Stimulated activated CD8-positive, alpha-beta memory T cell treated with anti-CD3 and anti-CD28 coated beads, Interleukin-2, amount 100 ng/mL, for 48 hours (primary cell): ENCODE results near the gene HPRT1.

Experiments
- DNase-seq, 2 donors: peaks; one replicate each; pipeline ENCODE4 v3.0.0-alpha.2; 2020; ENCODE audit warnings: low read depth in 2 of 2

HPRT1 gene

DNA sequence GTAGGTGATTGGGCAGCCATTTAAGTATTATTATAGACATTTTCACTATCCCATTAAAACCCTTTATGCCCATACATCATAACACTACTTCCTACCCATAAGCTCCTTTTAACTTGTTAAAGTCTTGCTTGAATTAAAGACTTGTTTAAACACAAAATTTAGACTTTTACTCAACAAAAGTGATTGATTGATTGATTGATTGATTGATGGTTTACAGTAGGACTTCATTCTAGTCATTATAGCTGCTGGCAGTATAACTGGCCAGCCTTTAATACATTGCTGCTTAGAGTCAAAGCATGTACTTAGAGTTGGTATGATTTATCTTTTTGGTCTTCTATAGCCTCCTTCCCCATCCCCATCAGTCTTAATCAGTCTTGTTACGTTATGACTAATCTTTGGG lies 16.3 kb downstream of the HPRT1 start:
- no peak for DNase-seq

DNA sequence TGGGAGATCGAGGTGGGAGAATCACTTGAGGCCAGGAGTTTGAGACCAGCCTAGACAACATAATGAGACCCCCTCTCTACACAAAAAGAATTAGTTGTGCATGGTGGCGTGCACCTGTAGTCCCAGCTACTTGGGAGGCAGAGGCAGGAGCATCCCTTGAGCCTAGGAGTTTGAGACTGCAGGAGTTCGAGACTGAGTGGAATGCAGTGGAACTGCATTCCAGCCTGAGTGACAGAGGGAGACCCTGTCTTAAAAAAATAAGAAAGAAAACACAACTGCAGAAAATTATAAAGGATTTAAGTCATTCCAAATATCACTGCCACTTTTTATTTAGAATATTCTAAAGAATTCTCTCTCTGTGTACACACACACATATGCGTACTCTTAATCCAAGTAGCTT lies 18.4 kb downstream of the HPRT1 start:
- no peak for DNase-seq

DNA sequence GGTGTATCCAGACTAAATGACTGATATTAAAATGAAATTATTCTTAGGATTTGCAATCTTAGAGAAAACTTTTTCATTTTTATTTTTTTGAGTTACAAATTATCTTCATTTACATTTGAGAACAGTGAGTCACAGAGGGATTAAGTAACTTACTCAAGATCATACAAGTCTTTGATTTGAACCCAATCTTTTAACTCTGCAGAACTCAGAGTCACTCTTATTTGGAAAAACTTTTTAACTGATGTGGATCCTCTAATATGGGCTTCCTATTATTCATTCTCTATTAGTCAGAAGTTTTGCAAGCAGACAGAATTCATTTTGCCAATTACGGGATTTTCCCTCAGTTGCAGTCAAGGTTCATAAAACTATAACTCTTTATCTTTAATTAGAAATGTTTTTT lies 20.1 kb downstream of the HPRT1 start:
- DNase-seq = no peak

DNA sequence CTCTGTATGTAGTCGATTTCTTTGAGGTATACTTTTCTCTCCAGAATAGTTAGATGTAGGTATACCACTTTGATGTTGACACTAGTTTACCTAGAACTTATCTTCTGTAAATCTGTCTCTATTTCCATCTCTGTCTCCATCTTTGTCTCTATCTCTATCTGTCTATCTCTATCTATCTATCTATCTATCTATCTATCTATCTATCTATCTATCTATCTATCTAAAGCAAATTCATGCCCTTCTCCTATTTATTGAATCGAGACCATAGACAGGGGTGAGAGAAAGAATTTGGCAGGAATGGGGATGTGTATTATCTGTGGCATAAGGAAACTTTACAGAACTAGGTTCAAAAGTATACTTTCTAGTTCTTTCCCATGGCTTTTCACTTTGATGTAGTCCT lies 21.4 kb downstream of the HPRT1 start:
- no peak for DNase-seq

- DNase-seq = no peak
Observed at GRCh38 chrX:134482371-134482770, 22.4 kb downstream of the HPRT1 start.

GRCh38 chrX:134484039-134484438 lies 24.1 kb downstream of the HPRT1 start:
- DNase-seq = no peak

- DNase-seq = no peak
Observed at GRCh38 chrX:134501941-134502340, 42.0 kb downstream of the HPRT1 start.

- no peak for DNase-seq
Observed at GRCh38 chrX:134502686-134503085, 42.7 kb downstream of the HPRT1 start.

DNA sequence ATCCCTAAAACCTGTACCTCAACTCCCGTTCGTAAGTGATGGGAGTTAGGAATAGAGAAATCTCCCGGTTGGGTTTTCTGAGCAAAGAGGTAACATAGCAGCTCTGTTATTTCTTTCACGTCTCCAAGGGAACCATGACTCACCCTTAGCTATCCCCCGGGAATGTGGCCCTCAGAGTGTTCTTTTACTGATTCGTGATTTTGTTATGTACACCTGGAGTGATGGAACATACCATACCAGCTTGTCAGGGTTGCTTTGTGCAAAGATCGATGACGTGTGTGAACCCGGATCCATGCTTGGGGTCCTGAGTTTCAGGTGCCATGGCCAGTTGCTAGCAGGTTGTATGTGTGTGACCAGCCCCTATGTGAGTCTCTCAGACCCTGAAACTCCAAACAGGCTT lies 52.6 kb downstream of the HPRT1 start:
- DNase-seq = no peak

- no peak for DNase-seq
Observed at GRCh38 chrX:134513091-134513490, 53.1 kb downstream of the HPRT1 start.

GRCh38 chrX:134520860-134521390 lies 61.0 kb downstream of the HPRT1 start:
- DNase-seq = no peak

GRCh38 chrX:134524181-134524580 lies 64.2 kb downstream of the HPRT1 start:
- no peak for DNase-seq

DNA sequence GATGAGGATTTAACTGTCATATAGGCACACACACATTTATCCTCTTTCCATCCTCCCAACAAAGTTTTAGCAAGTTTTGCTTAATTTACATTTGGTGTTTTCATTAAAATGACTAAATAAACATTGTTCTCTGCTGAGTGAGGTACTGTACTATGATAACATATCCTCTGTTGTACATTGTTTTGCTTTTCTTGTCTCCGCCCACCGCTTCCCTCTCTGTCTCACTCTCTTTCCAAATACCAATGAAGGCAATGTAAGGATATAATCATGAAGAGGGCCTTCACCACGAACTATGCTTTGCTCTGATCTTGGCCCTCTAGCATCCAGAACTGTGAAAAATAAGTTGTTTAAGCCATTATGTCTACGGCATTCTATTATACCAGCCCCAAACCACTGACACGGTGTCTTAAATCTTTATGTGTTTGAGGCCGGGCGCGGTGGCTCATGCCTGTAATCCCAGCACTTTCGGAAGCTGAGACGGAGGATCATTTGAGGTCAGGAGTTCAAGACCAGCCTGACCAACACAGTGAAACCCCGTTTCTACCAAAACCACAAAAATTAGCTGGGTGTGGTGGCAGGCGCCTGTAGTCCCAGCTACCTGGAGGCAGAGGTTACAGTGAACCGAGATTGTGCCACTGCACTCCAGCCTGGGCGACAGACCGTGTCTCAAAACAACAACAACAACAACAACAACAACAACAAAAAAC lies 65.3 kb downstream of the HPRT1 start:
- no peak for DNase-seq

GRCh38 chrX:134526399-134526798 lies 66.4 kb downstream of the HPRT1 start:
- DNase-seq = no peak

- DNase-seq = no peak
Observed at GRCh38 chrX:134528960-134529359, 69.0 kb downstream of the HPRT1 start.

GRCh38 chrX:134529481-134529880 lies 69.5 kb downstream of the HPRT1 start:
- DNase-seq = no peak

DNA sequence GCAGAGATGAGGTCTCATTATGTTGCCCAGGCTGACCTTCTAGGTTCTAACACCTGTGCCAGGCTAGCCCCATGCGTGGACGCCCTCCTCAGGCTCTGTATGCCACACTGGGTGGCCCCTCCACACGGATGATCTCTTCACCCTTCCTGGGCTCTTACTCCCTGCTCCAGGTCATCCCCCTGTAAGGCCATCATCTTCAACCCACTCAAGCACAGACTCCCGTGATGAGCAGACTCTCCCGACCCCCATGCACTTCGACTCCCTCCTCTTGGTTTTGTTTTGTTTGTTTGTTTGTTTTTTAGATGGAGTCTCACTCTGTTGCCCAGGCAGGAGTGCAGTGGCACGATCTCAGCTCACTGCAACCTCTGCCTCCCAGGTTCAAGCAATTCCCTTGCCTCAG lies 70.9 kb downstream of the HPRT1 start:
- DNase-seq = no peak

GRCh38 chrX:134533352-134533751 lies 73.4 kb downstream of the HPRT1 start:
- no peak for DNase-seq

DNA sequence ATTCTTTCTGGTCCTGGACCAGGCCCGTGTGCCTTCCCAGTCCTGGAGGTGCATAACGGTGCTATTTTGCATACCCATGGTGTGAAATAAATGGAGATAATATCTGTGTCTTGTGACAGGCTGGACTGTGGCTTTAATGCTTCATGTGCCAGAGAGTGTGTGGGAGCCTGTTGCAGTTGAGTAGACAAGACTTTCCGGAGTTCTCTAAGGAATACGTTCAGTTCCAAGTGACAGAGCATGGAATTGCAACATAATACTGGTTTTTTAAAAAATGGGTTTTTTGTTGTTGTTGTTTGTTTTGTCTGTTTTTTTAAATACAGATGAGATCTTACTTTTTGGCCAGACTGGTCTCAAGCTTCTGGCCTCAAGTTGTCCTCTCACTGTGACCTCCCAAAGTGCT lies 74.0 kb downstream of the HPRT1 start:
- DNase-seq = no peak

- DNase-seq = no peak
Observed at GRCh38 chrX:134537179-134537955, 77.4 kb downstream of the HPRT1 start.

GRCh38 chrX:134538316-134538715 lies 78.4 kb downstream of the HPRT1 start:
- DNase-seq = no peak

GRCh38 chrX:134541906-134542305 lies 81.9 kb downstream of the HPRT1 start:
- DNase-seq = no peak

GRCh38 chrX:134542485-134542884 lies 82.5 kb downstream of the HPRT1 start:
- no peak for DNase-seq
